ENCODE measurements around the gene CIZ1.

The CIZ1 gene

GRCh38 chr9:128163523-128164306, 27.7 kb downstream of the CIZ1 start:
- Histone ChIP-seq H3K4me2 (ENCODE audit: low read length) (no peak overlapping the region), H3K36me3 (ENCODE audit: control insufficient read depth, low read length) (peaks cover 49% of the 10 kb centered on the region), H3K79me2 (ENCODE audit: control insufficient read depth, low read length) (peaks cover 11% of the 10 kb centered on the region), H3K27me3 (ENCODE audit: control insufficient read depth, low read length) (no peaks in the 10 kb centered on the region), H3K9me2 (replicated peaks; ENCODE audit: control insufficient read depth, low read length) (no peaks in the 10 kb centered on the region), H3K4me1 (ENCODE audit: control insufficient read depth, low read length) (peaks cover 14% of the 10 kb centered on the region), H4K20me1 (ENCODE audit: control insufficient read depth, insufficient read depth, low read depth, low read length) (no peaks in the 10 kb centered on the region), H3K4me3 (ENCODE audit: low read length) (no peak overlapping the region), H3F3A (ENCODE audit: control insufficient read depth, insufficient read depth) (peaks cover 3% of the 10 kb centered on the region; the same call in 1 of the 2 replicates), H3K27ac (ENCODE audit: low read depth, low read length) (no peak overlapping the region), H3K9me3 (ENCODE audit: control insufficient read depth, insufficient read depth, low read length) (no peaks in the 10 kb centered on the region)
- TF ChIP-seq, protein P1, sequence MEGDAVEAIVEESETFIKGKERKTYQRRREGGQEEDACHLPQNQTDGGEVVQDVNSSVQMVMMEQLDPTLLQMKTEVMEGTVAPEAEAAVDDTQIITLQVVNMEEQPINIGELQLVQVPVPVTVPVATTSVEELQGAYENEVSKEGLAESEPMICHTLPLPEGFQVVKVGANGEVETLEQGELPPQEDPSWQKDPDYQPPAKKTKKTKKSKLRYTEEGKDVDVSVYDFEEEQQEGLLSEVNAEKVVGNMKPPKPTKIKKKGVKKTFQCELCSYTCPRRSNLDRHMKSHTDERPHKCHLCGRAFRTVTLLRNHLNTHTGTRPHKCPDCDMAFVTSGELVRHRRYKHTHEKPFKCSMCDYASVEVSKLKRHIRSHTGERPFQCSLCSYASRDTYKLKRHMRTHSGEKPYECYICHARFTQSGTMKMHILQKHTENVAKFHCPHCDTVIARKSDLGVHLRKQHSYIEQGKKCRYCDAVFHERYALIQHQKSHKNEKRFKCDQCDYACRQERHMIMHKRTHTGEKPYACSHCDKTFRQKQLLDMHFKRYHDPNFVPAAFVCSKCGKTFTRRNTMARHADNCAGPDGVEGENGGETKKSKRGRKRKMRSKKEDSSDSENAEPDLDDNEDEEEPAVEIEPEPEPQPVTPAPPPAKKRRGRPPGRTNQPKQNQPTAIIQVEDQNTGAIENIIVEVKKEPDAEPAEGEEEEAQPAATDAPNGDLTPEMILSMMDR (IDR thresholded peaks at IDR 0.05; ENCODE audit: low read depth, low read length, poor library complexity, severe bottlenecking) = no peak
- TF ChIP-seq EZH2phosphoT487 (IDR thresholded peaks at IDR 0.05; ENCODE audit: borderline replicate concordance, low read length) = no peak

GRCh38 chr9:128163027-128163515, 28.3 kb downstream of the CIZ1 start:
- Histone ChIP-seq H3K4me3 (ENCODE audit: low read length) (no peak overlapping the region), H3K9me2 (replicated peaks; ENCODE audit: control insufficient read depth, low read length) (no peaks in the 10 kb centered on the region), H4K20me1 (ENCODE audit: control insufficient read depth, insufficient read depth, low read depth, low read length) (no peaks in the 10 kb centered on the region), H3K4me1 (ENCODE audit: control insufficient read depth, low read length) (peaks cover 14% of the 10 kb centered on the region), H3K79me2 (ENCODE audit: control insufficient read depth, low read length) (peaks cover 11% of the 10 kb centered on the region), H3K9me3 (ENCODE audit: control insufficient read depth, insufficient read depth, low read length) (no peaks in the 10 kb centered on the region), H3K4me2 (ENCODE audit: low read length) (no peak overlapping the region), H3F3A (ENCODE audit: control insufficient read depth, insufficient read depth) (peaks cover 3% of the 10 kb centered on the region; the same call in 1 of the 2 replicates), H3K27me3 (ENCODE audit: control insufficient read depth, low read length) (no peaks in the 10 kb centered on the region), H3K27ac (ENCODE audit: low read depth, low read length) (no peak overlapping the region), H3K36me3 (ENCODE audit: control insufficient read depth, low read length) (peaks cover 46% of the 10 kb centered on the region)
- TF ChIP-seq EZH2phosphoT487 (IDR thresholded peaks at IDR 0.05; ENCODE audit: borderline replicate concordance, low read length) = no peak
- TF ChIP-seq, protein P1 (IDR thresholded peaks at IDR 0.05; ENCODE audit: low read depth, low read length, poor library complexity, severe bottlenecking) = no peak

GRCh38 chr9:128162215-128163026, 29.0 kb downstream of the CIZ1 start:
- no peaks in the 10 kb centered on the region for H3K27me3 ChIP-seq (ENCODE audit: control insufficient read depth, low read length)
- H3K9me2 ChIP-seq (replicated peaks; ENCODE audit: control insufficient read depth, low read length) = no peaks in the 10 kb centered on the region
- no peaks in the 10 kb centered on the region for H4K20me1 ChIP-seq (ENCODE audit: control insufficient read depth, insufficient read depth, low read depth, low read length)
- no peaks in the 10 kb centered on the region for H3K9me3 ChIP-seq (ENCODE audit: control insufficient read depth, insufficient read depth, low read length)
- H3K4me1 ChIP-seq (ENCODE audit: control insufficient read depth, low read length) = peaks cover 14% of the 10 kb centered on the region
- peaks cover 11% of the 10 kb centered on the region for H3K79me2 ChIP-seq (ENCODE audit: control insufficient read depth, low read length)
- no peak overlapping the region for H3K27ac ChIP-seq (ENCODE audit: low read depth, low read length)
- peaks cover 40% of the 10 kb centered on the region for H3K36me3 ChIP-seq (ENCODE audit: control insufficient read depth, low read length)
- peaks cover 3% of the 10 kb centered on the region; the same call in 1 of the 2 replicates for H3F3A ChIP-seq (ENCODE audit: control insufficient read depth, insufficient read depth)
- no peak overlapping the region for H3K4me2 ChIP-seq (ENCODE audit: low read length)
- no peak for TF ChIP-seq EZH2phosphoT487 (IDR thresholded peaks at IDR 0.05; ENCODE audit: borderline replicate concordance, low read length)
- TF ChIP-seq, protein P1 (IDR thresholded peaks at IDR 0.05; ENCODE audit: low read depth, low read length, poor library complexity, severe bottlenecking) = no peak
- H3K4me3 ChIP-seq (ENCODE audit: low read length) = no peak overlapping the region

Measured in DOHH2 (cell line).